ENCODE measurements around the gene FOXJ2.

FOXJ2 gene

DNA sequence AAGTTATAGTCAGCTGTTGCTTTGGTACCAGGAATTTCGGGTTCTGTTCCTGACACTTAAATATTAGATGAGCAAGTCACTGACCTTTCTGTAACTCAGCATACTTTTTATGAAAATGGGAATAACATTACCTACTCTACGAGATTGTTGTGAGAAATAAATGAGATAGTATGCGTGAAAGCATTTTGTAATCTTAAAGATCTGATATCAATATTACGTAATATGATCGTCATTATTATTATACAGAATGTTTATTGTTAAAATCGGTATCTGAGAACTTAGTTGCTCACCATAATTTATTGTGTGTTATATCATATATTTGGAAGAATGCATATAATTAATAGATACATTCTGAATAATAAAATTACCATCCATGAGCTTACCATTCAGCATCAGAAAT is 43.4 kb downstream of the FOXJ2 start:
- Histone ChIP-seq H3K27me3 (ENCODE audit: insufficient read depth, poor library complexity, severe bottlenecking) (no peaks in the 10 kb centered on the region), H3K27ac (replicated peaks) (0 out of 2 replicates have a peak overlapping the region, but pooled peaks have one; percentile 8), H3K4me3 (replicated peaks; ENCODE audit: insufficient read depth, low read length) (no peak overlapping the region)
- TF ChIP-seq, protein P1, sequence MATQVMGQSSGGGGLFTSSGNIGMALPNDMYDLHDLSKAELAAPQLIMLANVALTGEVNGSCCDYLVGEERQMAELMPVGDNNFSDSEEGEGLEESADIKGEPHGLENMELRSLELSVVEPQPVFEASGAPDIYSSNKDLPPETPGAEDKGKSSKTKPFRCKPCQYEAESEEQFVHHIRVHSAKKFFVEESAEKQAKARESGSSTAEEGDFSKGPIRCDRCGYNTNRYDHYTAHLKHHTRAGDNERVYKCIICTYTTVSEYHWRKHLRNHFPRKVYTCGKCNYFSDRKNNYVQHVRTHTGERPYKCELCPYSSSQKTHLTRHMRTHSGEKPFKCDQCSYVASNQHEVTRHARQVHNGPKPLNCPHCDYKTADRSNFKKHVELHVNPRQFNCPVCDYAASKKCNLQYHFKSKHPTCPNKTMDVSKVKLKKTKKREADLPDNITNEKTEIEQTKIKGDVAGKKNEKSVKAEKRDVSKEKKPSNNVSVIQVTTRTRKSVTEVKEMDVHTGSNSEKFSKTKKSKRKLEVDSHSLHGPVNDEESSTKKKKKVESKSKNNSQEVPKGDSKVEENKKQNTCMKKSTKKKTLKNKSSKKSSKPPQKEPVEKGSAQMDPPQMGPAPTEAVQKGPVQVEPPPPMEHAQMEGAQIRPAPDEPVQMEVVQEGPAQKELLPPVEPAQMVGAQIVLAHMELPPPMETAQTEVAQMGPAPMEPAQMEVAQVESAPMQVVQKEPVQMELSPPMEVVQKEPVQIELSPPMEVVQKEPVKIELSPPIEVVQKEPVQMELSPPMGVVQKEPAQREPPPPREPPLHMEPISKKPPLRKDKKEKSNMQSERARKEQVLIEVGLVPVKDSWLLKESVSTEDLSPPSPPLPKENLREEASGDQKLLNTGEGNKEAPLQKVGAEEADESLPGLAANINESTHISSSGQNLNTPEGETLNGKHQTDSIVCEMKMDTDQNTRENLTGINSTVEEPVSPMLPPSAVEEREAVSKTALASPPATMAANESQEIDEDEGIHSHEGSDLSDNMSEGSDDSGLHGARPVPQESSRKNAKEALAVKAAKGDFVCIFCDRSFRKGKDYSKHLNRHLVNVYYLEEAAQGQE (IDR thresholded peaks at IDR 0.05; ENCODE audit: insufficient replicate concordance, low read depth), result no peak
- TF ChIP-seq POLR2AphosphoS5 (IDR thresholded peaks at IDR 0.05; ENCODE audit: low read depth) (no peak), GABPA (IDR thresholded peaks at IDR 0.05; ENCODE audit: low read depth) (no peak), SPI1 (IDR thresholded peaks at IDR 0.05; ENCODE audit: borderline replicate concordance, low read depth) (no peak)
- TF ChIP-seq, protein P2, sequence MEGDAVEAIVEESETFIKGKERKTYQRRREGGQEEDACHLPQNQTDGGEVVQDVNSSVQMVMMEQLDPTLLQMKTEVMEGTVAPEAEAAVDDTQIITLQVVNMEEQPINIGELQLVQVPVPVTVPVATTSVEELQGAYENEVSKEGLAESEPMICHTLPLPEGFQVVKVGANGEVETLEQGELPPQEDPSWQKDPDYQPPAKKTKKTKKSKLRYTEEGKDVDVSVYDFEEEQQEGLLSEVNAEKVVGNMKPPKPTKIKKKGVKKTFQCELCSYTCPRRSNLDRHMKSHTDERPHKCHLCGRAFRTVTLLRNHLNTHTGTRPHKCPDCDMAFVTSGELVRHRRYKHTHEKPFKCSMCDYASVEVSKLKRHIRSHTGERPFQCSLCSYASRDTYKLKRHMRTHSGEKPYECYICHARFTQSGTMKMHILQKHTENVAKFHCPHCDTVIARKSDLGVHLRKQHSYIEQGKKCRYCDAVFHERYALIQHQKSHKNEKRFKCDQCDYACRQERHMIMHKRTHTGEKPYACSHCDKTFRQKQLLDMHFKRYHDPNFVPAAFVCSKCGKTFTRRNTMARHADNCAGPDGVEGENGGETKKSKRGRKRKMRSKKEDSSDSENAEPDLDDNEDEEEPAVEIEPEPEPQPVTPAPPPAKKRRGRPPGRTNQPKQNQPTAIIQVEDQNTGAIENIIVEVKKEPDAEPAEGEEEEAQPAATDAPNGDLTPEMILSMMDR (IDR thresholded peaks at IDR 0.05; ENCODE audit: insufficient read depth, low read length), result no peak
- DNase-seq (ENCODE audit: low read depth in 1 of 2, low spot score in 1 of 2), result no peak

DNA sequence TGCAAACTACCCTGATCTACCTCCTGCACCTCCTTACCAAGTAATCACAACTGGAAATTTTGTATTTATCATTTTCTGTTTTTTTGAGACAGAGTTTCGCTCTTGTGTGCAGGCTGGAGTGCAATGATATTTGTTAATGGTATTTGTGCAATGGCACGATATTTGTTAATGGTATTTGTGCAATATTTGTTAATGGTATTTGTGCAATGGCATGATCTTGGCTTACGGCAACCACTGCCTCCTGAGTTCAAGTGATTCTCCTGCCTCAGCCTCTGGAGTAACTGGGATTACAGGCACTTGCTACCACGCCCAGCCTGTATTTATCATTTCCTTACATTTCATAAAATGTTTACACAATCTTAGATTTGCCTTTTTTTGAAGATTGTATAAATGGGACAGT is 43.9 kb downstream of the FOXJ2 start:
- H3K4me3 ChIP-seq (replicated peaks; ENCODE audit: insufficient read depth, low read length), result no peak overlapping the region
- peak in 1 of 2 experiments; percentile 42 for DNase-seq (ENCODE audit: low read depth in 1 of 2, low spot score in 1 of 2)
- H3K27ac ChIP-seq (replicated peaks), result 0 out of 2 replicates have a peak overlapping the region, but pooled peaks have one; percentile 8
- H3K27me3 ChIP-seq (ENCODE audit: insufficient read depth, poor library complexity, severe bottlenecking), result no peaks in the 10 kb centered on the region
- TF ChIP-seq, protein P2 (IDR thresholded peaks at IDR 0.05; ENCODE audit: insufficient read depth, low read length), result no peak
- TF ChIP-seq SPI1 (IDR thresholded peaks at IDR 0.05; ENCODE audit: borderline replicate concordance, low read depth) (no peak), POLR2AphosphoS5 (IDR thresholded peaks at IDR 0.05; ENCODE audit: low read depth) (no peak)
- TF ChIP-seq, protein P1 (IDR thresholded peaks at IDR 0.05; ENCODE audit: insufficient replicate concordance, low read depth), result no peak

DNA sequence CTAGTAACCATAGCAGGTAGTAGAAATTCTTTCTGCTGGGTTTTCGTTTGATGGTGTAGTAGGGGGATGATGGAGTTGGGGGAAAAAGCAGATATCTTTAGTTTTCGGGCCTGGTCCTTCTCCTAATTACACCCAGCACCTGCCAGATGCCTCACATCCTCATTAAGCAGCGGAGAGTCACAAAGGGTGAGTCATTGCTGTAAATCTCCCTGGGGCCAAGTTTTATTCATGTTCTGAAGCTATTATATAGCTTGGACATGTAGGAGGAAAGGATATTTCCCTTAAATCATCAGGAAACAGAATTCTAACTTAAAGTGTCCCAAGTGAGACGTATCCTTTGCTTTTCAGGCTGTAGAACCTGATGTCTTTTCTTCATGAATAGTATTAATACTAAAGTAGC is 44.7 kb downstream of the FOXJ2 start:
- no peak overlapping the region for H3K4me3 ChIP-seq (replicated peaks; ENCODE audit: insufficient read depth, low read length)
- no peaks in the 10 kb centered on the region for H3K27me3 ChIP-seq (ENCODE audit: insufficient read depth, poor library complexity, severe bottlenecking)
- DNase-seq (ENCODE audit: low read depth in 1 of 2, low spot score in 1 of 2), result no peak
- no peak overlapping the region for H3K27ac ChIP-seq (replicated peaks)
- TF ChIP-seq POLR2AphosphoS5 (IDR thresholded peaks at IDR 0.05; ENCODE audit: low read depth), result no peak
- TF ChIP-seq, protein P2 (IDR thresholded peaks at IDR 0.05; ENCODE audit: insufficient read depth, low read length), result no peak
- no peak for TF ChIP-seq SPI1 (IDR thresholded peaks at IDR 0.05; ENCODE audit: borderline replicate concordance, low read depth)
- TF ChIP-seq, protein P1 (IDR thresholded peaks at IDR 0.05; ENCODE audit: insufficient replicate concordance, low read depth), result no peak
- TF ChIP-seq GABPA (IDR thresholded peaks at IDR 0.05; ENCODE audit: low read depth), result no peak
